NT2/D1 (cell line): ENCODE measurements around the gene BEGAIN.

Experiments used
- SUZ12 ChIP-seq: IDR thresholded peaks from 2 replicates; pipeline ENCODE4 v1.6.1; 2011; ENCODE audit not compliant: insufficient read length, insufficient read depth; ENCODE audit errors: extremely low read depth
- YY1 ChIP-seq: IDR thresholded peaks from 2 replicates; pipeline ENCODE4 v1.6.1; 2011; ENCODE audit not compliant: insufficient read length, insufficient read depth

DNA sequence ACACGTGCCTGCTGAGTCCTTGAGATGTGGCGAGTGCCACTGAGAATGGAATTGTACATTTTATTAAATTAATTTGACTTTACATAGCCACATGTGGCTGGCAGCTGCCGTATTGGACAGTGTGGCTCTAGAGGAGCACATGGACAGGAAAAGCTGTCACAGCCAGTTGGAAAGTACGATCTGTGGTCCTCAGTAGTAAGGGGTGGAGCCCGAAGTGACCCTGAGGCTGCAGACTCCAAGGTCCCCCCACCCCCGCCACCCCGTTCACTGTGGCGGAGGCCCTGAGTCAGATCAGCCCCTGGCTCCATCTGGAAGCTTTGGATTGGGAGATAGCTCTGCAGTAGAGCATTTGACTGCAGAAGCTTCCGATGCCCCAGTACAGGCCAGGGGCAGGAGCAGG is 25.8 kb upstream of the BEGAIN start:
- TF ChIP-seq YY1 (no peak), SUZ12 (no peak)
